Activated CD8-positive, alpha-beta T cell treated with anti-CD3 and anti-CD28 coated beads, Interleukin-2, amount 10 ng/mL, durations not matched to agents 7 days and 5 days (primary cell): ENCODE measurements around the gene UBE3C. TPM values are rescaled to one million over a fixed set of nuclear protein-coding genes. Genes with fewer than 3 reads are reported as not detected.
"Not testable (repeated sequence)": the region's sequence is repeated elsewhere in the genome, so short reads cannot be mapped to it uniquely, and the experiment has no call there.

ENCODE experiments used
- ATAC-seq: fragments of 150-1000 bp; cut with Tn5 transposase; one replicate; pipeline ENCODE4 v1.10.0; 2021; ENCODE audit warnings: moderate library complexity
- CTCF ChIA-PET: fragments of 350-600 bp; sonication (Branson Sonifier 250); formaldehyde crosslinking; loops from one replicate; lab custom pipeline; 2021; ENCODE audit warnings: antibody characterized with exemption; lab: Charles Lee
- POLR2A ChIA-PET: fragments of 350-600 bp; sonication (Branson Sonifier 250); formaldehyde crosslinking; loops from one replicate; lab custom pipeline; 2021; ENCODE audit warnings: antibody characterized with exemption; lab: Charles Lee
- DNase-seq: peaks from one replicate; pipeline ENCODE4 v3.0.0-alpha.2; 2020
- H3K27ac Mint-ChIP-seq: one replicate; pipeline ENCODE4 v1.8.0; 2021; ENCODE audit warnings: mild to moderate bottlenecking, mixed read lengths
- H3K27me3 Mint-ChIP-seq: one replicate; pipeline ENCODE4 v1.8.0; 2021; ENCODE audit warnings: low read depth, mixed read lengths
- H3K36me3 Mint-ChIP-seq: one replicate; pipeline ENCODE4 v1.8.0; 2021; ENCODE audit warnings: low read depth, mixed read lengths
- H3K4me1 Mint-ChIP-seq: one replicate; pipeline ENCODE4 v1.8.0; 2021; ENCODE audit warnings: low read depth, mixed read lengths
- H3K4me3 Mint-ChIP-seq: one replicate; pipeline ENCODE4 v1.8.0; 2021; ENCODE audit warnings: mild to moderate bottlenecking, mixed read lengths
- H3K9me3 Mint-ChIP-seq: one replicate; pipeline ENCODE4 v1.8.0; 2022; ENCODE audit warnings: mixed read lengths; ENCODE audit not compliant: insufficient read depth
- total RNA-seq, 2 experiments: library from RNA; stranded (reverse); gene quantifications; one replicate each; pipeline ENCODE4 v1.2.3, GENCODE V29; 2021

Gene UBE3C
- 10 to 100 TPM; 57.1 to 57.9 TPM for total RNA-seq

DNA sequence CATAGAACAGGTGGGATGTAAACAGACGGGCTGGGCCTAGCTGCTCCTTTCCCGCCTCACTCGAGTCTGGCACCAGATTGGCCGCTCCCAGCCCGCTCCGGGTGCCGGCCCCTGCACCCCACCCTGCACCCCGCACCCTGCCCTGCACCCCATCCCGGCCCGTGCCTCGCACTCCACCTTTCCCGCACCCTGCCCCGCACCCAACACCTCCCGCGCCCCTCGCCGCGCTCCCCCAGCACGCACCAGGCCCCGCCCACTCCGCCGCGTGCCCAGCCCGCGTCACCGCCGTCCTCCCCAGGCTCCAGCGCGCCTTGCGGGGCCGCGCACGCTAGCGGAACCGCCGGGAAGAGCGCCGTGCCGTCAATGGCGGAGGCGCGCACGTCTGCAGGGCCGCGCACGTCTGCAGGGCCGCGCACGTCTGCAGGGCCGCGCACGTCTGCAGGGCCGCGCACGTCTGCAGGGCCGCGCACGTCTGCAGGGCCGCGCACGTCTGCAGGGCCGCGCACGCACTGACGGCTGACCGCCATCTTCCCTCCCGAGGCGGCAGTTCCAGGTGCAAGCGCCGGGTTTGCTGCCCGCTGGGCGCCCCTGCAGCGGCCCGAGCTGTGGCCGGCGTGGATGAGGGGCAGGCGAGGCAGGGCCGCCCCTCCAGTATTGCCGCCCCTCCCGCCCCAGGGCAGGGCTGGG lies at the start of gene UBE3C:
UBE3C (plus strand) TSS at position 503 of the 687 bp plus-strand sequence. CDS start 347 bp downstream, outside the sequence.
- Mint-ChIP-seq H3K9me3 (no peaks in the 10 kb centered on the region), H3K27ac (peak within 1 kb of the TSS; percentile 97), H3K27me3 (peaks cover 3% of the 10 kb centered on the region), H3K4me1 (peaks cover 38% of the 10 kb centered on the region), H3K36me3 (peaks cover 33% of the 10 kb centered on the region), H3K4me3 (peak within 1 kb of the TSS; percentile 78)
- peak; percentile 91 for DNase-seq
- POLR2A ChIA-PET = no interaction called here
- CTCF ChIA-PET = no interaction called here
- ATAC-seq = peak; percentile 80

DNA sequence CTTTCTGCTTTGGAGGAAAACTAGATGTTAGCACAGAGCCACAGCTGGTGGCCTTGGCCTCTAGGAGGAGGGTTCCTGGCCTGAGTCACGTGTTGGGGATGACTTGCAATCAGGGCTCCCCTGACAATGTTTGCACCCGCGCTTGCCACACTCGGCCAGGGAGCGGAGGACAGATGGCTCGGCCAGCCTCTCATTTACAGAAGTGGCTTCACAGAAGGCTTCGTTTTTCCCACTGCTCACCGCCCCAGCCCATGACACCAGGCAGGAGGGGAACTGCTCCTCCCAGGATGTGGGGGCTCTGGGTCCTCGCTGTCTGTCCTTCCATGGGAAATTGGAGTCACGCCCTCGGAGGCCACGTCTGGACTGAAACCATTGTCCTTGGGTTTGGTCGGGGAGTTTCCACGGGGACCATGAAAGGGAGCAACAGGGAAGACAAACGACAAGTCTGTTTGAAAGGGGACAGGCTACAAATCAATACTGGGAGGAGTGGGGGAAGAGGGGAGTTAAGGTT lies 49.6 kb upstream of the UBE3C start:
- no peaks in the 10 kb centered on the region for H3K36me3 Mint-ChIP-seq
- no peak overlapping the region for H3K27ac Mint-ChIP-seq
- H3K9me3 Mint-ChIP-seq = no peaks in the 10 kb centered on the region
- H3K4me1 Mint-ChIP-seq = no peaks in the 10 kb centered on the region
- no peak overlapping the region for H3K4me3 Mint-ChIP-seq
- peaks cover 9% of the 10 kb centered on the region for H3K27me3 Mint-ChIP-seq
- POLR2A ChIA-PET = no interaction called here
- ATAC-seq (no peak), DNase-seq (no peak)
- CTCF ChIA-PET = no interaction called here

DNA sequence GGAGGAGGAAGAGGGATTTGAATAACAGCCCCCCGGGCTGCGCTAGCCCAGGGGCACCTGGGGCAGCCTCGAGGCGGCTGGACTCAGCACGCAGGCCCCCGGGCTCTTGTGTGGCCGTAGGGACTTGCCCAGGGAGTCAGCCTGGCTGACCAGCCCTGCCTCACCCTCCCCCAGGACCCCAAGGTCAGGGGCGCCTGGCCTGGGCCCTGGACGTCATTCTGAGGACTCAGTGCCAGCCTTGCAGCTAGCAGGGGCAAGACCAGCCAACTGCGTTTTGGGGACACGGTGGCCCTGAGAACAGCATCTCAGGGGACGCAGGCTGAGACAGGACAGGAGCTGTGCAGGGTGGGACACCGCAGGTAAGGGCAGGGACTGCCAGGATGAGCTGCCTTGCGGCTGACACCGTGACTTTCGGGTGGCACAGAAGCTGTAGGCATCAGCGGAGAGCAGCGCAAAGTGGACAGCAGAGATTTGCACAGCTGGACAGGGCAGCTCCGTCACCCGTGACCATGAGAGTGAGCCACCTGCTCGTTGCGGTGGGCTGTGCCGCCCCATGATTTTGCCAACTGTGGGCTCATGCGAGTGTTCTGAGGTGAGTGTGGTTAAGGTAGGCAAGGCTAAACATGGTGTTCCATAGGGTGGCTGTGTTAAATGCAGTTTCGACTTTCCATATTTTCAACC lies 48.1 kb upstream of the UBE3C start:
- no peak overlapping the region for H3K27ac Mint-ChIP-seq
- H3K27me3 Mint-ChIP-seq = peaks cover 6% of the 10 kb centered on the region
- H3K9me3 Mint-ChIP-seq = no peaks in the 10 kb centered on the region
- H3K36me3 Mint-ChIP-seq = no peaks in the 10 kb centered on the region
- H3K4me3 Mint-ChIP-seq = no peak overlapping the region
- no peaks in the 10 kb centered on the region for H3K4me1 Mint-ChIP-seq
- DNase-seq = no peak
- CTCF ChIA-PET = no interaction called here
- no peak for ATAC-seq
- POLR2A ChIA-PET = no interaction called here

DNA sequence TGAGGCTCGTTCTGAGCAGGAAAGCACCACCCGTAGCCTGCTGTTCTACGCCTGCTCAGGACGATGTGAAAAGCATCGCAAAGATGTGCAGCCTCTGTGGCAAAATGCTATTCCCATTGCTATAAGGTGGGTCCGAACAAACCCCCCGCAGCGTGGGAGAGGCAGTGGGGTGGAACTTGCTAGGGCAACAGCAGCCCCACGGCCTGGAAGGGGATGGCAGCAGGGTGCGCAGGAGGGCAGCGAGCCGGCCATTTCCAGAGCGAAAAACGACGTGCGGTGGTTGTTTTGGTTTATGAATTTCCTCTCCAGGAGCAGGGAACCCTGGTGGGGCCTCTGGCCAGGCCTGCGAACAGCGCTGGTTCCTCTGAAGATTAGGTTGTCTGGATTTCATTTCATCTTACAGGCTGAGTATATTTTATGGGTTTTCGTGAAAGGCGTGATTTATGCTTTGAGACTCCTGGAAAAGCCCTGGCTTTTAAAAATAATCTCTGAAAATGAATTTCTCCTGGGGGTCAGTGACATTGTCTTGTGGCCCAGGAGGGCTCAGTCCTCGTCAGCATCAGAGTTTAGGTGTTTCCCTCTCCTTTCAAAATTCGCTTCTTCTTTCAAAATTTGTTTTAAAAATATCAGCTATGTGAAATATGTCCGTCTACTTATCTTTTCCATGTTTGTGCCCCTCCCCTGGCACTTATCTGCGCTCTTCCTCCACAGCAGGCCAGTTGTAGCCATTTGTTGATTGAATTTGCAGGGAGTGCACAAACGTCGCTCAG lies 42.3 kb upstream of the UBE3C start:
- no peak for ATAC-seq
- CTCF ChIA-PET = no interaction called here

DNA sequence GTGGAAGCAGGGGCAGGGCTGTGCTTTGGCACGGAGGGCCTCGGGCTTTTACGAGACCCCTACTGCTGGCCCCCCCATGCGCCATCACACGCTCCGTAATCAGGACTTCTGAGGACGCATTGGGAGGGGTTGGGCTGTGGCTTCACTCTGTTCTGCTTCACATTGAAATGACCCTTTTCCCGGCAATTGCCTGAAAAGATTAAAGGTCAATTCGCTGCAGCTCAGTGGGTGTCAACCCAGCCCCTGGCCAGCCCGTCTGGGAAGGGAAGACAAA lies 41.7 kb upstream of the UBE3C start:
- no peak overlapping the region for H3K4me3 Mint-ChIP-seq
- CTCF ChIA-PET = no interaction called here
- ATAC-seq = no peak

More for the DNA sequence above, 42.3 kb upstream of the UBE3C start:
- no peaks in the 10 kb centered on the region for H3K4me1 Mint-ChIP-seq
- no peaks in the 10 kb centered on the region for H3K27me3 Mint-ChIP-seq
- no peaks in the 10 kb centered on the region for H3K9me3 Mint-ChIP-seq
- POLR2A ChIA-PET = no interaction called here
- no peak overlapping the region for H3K4me3 Mint-ChIP-seq
- no peaks in the 10 kb centered on the region for H3K36me3 Mint-ChIP-seq
- H3K27ac Mint-ChIP-seq = no peak overlapping the region
- no peak for DNase-seq

DNA sequence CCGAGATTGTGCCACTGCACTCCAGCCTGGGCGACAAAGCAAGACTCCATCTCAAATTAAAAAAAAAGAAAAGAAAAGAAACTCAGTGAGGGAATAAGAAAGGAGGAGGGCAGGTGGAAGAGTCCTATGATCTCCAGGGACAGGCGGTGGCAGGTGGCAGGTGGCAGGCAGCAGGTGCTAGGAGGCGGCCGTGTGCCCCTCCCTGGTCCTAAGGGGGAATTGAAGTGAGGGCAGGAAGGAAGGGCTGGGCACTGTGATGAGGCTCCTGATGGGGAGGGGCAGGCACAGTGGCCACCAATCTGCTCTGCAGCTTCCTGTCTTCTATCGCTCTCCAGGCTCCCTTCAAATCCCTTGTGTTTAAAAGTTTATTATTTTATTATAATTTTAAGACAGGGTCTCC lies 41.2 kb upstream of the UBE3C start:
- no peaks in the 10 kb centered on the region for H3K4me1 Mint-ChIP-seq

More for the DNA sequence above, 41.7 kb upstream of the UBE3C start:
- DNase-seq = no peak
- no peaks in the 10 kb centered on the region for H3K9me3 Mint-ChIP-seq
- POLR2A ChIA-PET = no interaction called here
- no peak overlapping the region for H3K27ac Mint-ChIP-seq
- H3K36me3 Mint-ChIP-seq = no peaks in the 10 kb centered on the region
- no peaks in the 10 kb centered on the region for H3K4me1 Mint-ChIP-seq
- peaks cover 1% of the 10 kb centered on the region for H3K27me3 Mint-ChIP-seq

DNA sequence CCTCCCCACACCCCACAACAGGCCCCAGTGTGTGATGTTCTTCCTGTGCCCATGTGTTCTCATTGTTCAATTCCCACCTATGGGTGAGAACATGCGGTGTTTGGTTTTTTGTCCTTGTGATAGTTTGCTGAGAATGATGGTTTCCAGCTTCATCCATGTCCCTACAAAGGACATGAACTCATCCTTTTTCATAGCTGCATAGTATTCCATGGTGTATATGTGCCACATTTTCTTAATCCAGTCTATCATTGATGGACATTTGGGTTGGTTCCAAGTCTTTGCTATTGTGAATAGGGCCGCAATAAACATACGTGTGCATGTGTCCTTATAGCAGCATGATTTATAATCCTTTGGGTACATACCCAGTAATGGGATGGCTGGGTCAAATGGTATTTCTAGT lies 38.7 kb upstream of the UBE3C start:
- ATAC-seq, H3K27me3 Mint-ChIP-seq, H3K27ac Mint-ChIP-seq, H3K4me3 Mint-ChIP-seq, H3K36me3 Mint-ChIP-seq, DNase-seq, H3K4me1 Mint-ChIP-seq, H3K9me3 Mint-ChIP-seq, POLR2A ChIA-PET, CTCF ChIA-PET: not testable (repeated sequence)

More for the DNA sequence above, 41.2 kb upstream of the UBE3C start:
- ATAC-seq (no peak), DNase-seq (no peak)
- peaks cover 2% of the 10 kb centered on the region for H3K27me3 Mint-ChIP-seq
- ChIA-PET POLR2A (no interaction called here), CTCF (no interaction called here)
- H3K27ac Mint-ChIP-seq = no peak overlapping the region
- no peak overlapping the region for H3K4me3 Mint-ChIP-seq
- H3K36me3 Mint-ChIP-seq = no peaks in the 10 kb centered on the region
- H3K9me3 Mint-ChIP-seq = no peaks in the 10 kb centered on the region

DNA sequence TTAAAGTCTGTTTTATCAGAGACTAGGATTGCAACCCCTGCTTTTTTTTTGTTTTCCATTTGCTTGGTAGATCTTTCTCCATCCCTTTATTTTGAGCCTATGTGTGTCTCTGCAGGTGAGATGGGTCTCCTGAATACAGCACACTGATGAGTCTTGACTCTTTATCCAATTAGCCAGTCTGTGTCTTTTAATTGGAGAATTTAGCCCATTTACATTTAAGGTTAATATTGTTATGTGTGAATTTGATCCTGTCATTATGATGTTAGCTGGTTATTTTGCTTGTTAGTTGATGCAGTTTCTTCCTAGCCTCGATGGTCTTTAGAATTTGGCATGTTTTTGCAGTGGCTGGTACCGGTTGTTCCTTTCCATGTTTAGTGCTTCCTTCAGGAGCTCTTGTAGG lies 35.1 kb upstream of the UBE3C start:
- POLR2A ChIA-PET, H3K4me1 Mint-ChIP-seq, CTCF ChIA-PET, H3K4me3 Mint-ChIP-seq, DNase-seq, ATAC-seq, H3K36me3 Mint-ChIP-seq, H3K27ac Mint-ChIP-seq, H3K27me3 Mint-ChIP-seq, H3K9me3 Mint-ChIP-seq: not testable (repeated sequence)

DNA sequence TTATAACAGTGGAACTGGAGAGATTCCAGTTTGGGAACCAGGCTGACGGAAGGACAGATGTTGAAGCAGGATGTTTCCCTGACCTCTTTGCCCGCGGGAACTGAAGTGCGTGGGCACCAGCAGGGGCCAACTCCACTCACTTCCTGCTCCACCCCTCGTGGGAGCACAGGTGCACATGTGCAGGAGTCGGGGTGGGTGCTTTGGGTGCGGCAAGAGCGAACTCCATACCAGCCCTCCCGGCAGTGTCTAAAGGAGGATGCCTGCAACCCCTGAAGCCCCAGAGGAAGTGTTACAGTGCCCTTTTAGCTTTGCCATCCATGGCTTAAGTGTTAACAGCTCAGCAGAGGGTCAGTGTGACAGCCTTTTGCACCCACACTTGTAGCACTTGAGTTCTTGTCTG lies 27.4 kb upstream of the UBE3C start:
- H3K4me1 Mint-ChIP-seq = no peaks in the 10 kb centered on the region
- CTCF ChIA-PET = no interaction called here
- DNase-seq (no peak), ATAC-seq (no peak)
- no peaks in the 10 kb centered on the region for H3K36me3 Mint-ChIP-seq
- no peak overlapping the region for H3K27ac Mint-ChIP-seq
- peaks cover 9% of the 10 kb centered on the region for H3K9me3 Mint-ChIP-seq
- H3K27me3 Mint-ChIP-seq = peaks cover 4% of the 10 kb centered on the region
- no peak overlapping the region for H3K4me3 Mint-ChIP-seq
- POLR2A ChIA-PET = no interaction called here

DNA sequence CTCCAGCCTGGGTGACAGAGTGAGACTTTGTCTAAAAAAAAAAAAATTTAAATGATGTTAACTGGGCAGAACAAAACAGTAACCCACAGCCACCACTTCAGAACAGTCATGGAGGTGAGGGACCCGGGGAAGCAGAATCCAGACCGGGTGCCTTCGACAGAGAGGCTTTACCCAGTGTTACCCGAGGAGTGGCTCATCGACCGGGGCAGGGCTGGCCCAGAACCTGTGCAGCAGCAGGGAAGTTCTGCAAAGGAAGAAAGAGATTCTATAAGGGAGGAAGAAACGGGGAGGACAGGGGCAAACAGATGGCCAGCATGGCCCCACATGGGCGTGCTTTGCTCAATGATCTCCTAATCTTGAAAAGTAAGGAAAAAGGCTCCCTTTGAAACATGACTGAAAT lies 26.0 kb upstream of the UBE3C start:
- H3K9me3 Mint-ChIP-seq = peaks cover 11% of the 10 kb centered on the region
- H3K27ac Mint-ChIP-seq = no peak overlapping the region
- H3K4me3 Mint-ChIP-seq = no peak overlapping the region
- H3K36me3 Mint-ChIP-seq = no peaks in the 10 kb centered on the region
- peaks cover 4% of the 10 kb centered on the region for H3K27me3 Mint-ChIP-seq
- ATAC-seq = no peak
- ChIA-PET CTCF (no interaction called here), POLR2A (no interaction called here)
- no peak for DNase-seq
- no peaks in the 10 kb centered on the region for H3K4me1 Mint-ChIP-seq

DNA sequence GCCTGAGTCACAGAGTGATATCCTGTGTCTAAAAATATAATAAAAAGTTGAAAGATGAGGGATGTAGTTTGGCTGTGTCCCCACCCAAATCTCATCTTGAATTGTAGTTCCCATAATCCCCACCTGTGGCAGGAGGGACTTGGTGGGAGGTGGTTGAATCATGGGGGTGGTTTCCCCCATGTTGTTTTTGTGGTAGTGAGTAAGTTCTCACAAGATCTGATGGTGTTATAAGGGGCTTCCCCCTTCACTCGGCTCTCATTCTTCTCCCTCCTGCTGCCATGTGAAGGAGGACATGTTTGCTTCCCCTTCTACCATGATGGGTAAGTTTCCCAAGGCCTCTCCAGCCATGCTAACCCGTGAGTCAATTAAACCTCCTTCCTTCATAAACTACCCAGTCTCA lies 25.1 kb upstream of the UBE3C start:
- no peaks in the 10 kb centered on the region for H3K36me3 Mint-ChIP-seq
- no peak for ATAC-seq
- H3K27me3 Mint-ChIP-seq = peaks cover 4% of the 10 kb centered on the region
- no peak overlapping the region for H3K27ac Mint-ChIP-seq
- POLR2A ChIA-PET = no interaction called here
- peaks cover 15% of the 10 kb centered on the region for H3K9me3 Mint-ChIP-seq
- DNase-seq = no peak
- no peak overlapping the region for H3K4me3 Mint-ChIP-seq
- CTCF ChIA-PET = no interaction called here
- no peaks in the 10 kb centered on the region for H3K4me1 Mint-ChIP-seq

DNA sequence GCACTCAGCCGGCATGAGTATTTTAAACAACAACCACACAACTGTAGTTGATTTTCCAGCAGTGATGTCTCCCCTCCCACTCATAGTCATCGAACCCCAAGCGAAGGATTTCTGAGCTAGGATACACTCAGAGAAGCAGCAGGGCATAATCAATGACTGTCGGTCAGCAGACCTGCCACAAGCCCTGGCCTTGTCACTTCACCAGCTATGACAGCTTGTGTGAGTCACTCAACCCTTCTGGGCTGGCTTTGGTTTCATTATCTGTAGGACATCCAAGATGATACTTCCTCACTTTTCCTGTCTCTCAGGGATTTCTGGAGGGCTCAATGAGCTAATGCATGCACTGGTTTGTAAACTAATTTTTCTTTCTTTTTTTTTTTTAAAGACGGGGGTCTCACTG lies 22.0 kb upstream of the UBE3C start:
- ChIA-PET CTCF (no interaction called here), POLR2A (no interaction called here)
- Mint-ChIP-seq H3K4me3 (no peak overlapping the region), H3K9me3 (peaks cover 15% of the 10 kb centered on the region), H3K4me1 (no peaks in the 10 kb centered on the region), H3K27me3 (peaks cover 4% of the 10 kb centered on the region), H3K36me3 (no peaks in the 10 kb centered on the region), H3K27ac (no peak overlapping the region)
- no peak for DNase-seq
- no peak for ATAC-seq
